MCF 10A (cell line): ENCODE results near the gene MAD1L1. TPM values are rescaled to one million over a fixed set of nuclear protein-coding genes. Genes with fewer than 3 reads are reported as not detected.

Experiments used
- BruUV-seq: library from RNA; stranded (reverse); fragments of 400-500 nt; replicated peaks from 2 replicates; lab custom pipeline; 2021; lab: Mats Ljungman, UMichigan
- CTCF ChIA-PET: fragments of 300-600 bp; sonication (Branson Sonifier 250); formaldehyde crosslinking; extraction: SDS; loops from one replicate; lab custom pipeline; 2021; ENCODE audit warnings: antibody characterized with exemption, inconsistent platforms; lab: Yijun Ruan, JAX
- POLR2A ChIA-PET: fragments of 300-600, 350-650 bp; sonication (Branson Sonifier 250); formaldehyde crosslinking; extraction: SDS; loops from one replicate; lab custom pipeline; 2020; ENCODE audit warnings: antibody characterized with exemption, inconsistent platforms; lab: Yijun Ruan, JAX
- DNase-seq: peaks from one replicate; pipeline ENCODE4 v3.0.0-alpha.2; 2018; ENCODE audit not compliant: unreplicated experiment
- H3K27ac Mint-ChIP-seq: one replicate; pipeline ENCODE4 v1.8.0; 2022; ENCODE audit warnings: mild to moderate bottlenecking, low read depth, mixed read lengths; ENCODE audit not compliant: unreplicated experiment
- H3K27me3 Mint-ChIP-seq: one replicate; pipeline ENCODE4 v1.8.0; 2022; ENCODE audit warnings: mixed read lengths; ENCODE audit not compliant: insufficient read depth, unreplicated experiment
- H3K36me3 Mint-ChIP-seq: one replicate; pipeline ENCODE4 v1.8.0; 2022; ENCODE audit warnings: mild to moderate bottlenecking, moderate library complexity, mixed read lengths; ENCODE audit not compliant: insufficient read depth, unreplicated experiment
- H3K4me1 Mint-ChIP-seq: one replicate; pipeline ENCODE4 v1.8.0; 2022; ENCODE audit warnings: mixed read lengths; ENCODE audit not compliant: insufficient read depth, unreplicated experiment
- H3K4me3 Mint-ChIP-seq: one replicate; pipeline ENCODE4 v1.8.0; 2022; ENCODE audit warnings: mild to moderate bottlenecking, moderate library complexity, mixed read lengths; ENCODE audit not compliant: unreplicated experiment
- H3K9me3 Mint-ChIP-seq: one replicate; pipeline ENCODE4 v1.8.0; 2022; ENCODE audit warnings: mixed read lengths; ENCODE audit not compliant: unreplicated experiment
- intact Hi-C: fragments of 100-400 bp; cut with micrococcal nuclease; formaldehyde crosslinking; loops from 2 replicates; pipeline ENCODE4 v1.14.1; 2022
- total RNA-seq: library from RNA; stranded (reverse); gene quantifications from 2 replicates; pipeline ENCODE4 v1.2.3, GENCODE V29; 2022
- TF ChIP-seq, protein P1 (sequence below): fragments of 200-600 bp; IDR thresholded peaks from one replicate; pipeline ENCODE4 v1.8.0; 2022; ENCODE audit warnings: antibody characterized with exemption, mild to moderate bottlenecking; ENCODE audit not compliant: unreplicated experiment

Gene MAD1L1
- total RNA-seq, 1 experiment from 2014 or later, result 25.2 TPM

DNA sequence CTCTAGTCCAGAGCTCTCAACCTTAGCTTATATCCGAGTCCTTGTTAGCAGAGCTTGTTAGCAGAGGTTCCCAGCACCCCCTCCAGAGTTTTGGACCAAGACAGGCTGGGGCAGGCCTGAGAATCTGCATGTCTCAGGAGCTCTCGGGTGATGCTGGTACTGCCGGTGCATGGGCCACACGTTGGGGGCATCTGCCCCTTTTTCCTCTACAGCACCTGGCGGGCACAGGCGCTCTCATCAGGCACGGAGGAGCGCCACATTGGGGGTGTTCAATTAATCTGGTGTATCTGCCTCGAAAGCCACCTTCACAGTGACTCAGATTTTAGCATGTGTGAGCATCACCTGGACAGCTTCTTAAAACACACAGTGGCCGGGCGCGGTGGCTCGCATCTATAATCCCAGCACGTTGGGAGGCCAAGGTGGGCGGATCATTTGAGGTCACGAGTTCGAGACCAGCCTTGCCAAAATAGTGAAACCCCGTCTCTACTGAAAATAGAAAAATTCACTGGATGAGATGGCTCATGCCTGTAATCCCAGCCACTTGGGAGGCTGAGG, 445.0 kb downstream of the MAD1L1 start:
- Mint-ChIP-seq H3K9me3 (no peaks in the 10 kb centered on the region), H3K4me1 (no peaks in the 10 kb centered on the region)
- BruUV-seq, result no TSS peak

DNA sequence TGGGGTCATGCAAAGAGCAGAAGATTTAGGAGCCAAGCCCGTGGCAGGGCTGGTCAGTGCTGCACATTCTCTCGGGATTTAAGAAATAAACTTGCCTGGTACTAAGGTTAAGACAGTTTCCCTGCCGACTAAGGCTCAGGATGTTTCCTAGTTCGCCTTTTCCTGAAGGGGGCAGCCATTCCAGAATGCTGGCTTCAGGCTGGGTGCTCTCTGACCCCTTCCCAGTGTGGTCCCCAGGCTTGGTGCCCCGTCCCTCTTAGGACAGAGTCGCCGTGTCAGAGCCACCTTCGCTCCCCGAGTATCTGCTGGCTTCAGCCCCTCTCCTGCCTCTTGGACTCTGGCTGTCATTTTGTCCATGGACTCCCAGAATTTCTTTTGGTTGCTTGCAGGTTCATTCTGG, 445.5 kb downstream of the MAD1L1 start:
- BruUV-seq, result no TSS peak
- Mint-ChIP-seq H3K36me3 (no peaks in the 10 kb centered on the region), H3K9me3 (no peaks in the 10 kb centered on the region), H3K27ac (no peak overlapping the region), H3K4me1 (no peaks in the 10 kb centered on the region), H3K4me3 (no peak overlapping the region), H3K27me3 (peaks cover 39% of the 10 kb centered on the region)
- DNase-seq, result no peak
- ChIA-PET CTCF (no interaction called here), POLR2A (no interaction called here)
- TF ChIP-seq, protein P1, sequence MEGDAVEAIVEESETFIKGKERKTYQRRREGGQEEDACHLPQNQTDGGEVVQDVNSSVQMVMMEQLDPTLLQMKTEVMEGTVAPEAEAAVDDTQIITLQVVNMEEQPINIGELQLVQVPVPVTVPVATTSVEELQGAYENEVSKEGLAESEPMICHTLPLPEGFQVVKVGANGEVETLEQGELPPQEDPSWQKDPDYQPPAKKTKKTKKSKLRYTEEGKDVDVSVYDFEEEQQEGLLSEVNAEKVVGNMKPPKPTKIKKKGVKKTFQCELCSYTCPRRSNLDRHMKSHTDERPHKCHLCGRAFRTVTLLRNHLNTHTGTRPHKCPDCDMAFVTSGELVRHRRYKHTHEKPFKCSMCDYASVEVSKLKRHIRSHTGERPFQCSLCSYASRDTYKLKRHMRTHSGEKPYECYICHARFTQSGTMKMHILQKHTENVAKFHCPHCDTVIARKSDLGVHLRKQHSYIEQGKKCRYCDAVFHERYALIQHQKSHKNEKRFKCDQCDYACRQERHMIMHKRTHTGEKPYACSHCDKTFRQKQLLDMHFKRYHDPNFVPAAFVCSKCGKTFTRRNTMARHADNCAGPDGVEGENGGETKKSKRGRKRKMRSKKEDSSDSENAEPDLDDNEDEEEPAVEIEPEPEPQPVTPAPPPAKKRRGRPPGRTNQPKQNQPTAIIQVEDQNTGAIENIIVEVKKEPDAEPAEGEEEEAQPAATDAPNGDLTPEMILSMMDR, result no peak
- intact Hi-C loops, result no loop called here

More for the DNA sequence above, 445.0 kb downstream of the MAD1L1 start:
- TF ChIP-seq, protein P1, result no peak
- intact Hi-C loops, result no loop called here
- Mint-ChIP-seq H3K27ac (no peak overlapping the region), H3K36me3 (no peaks in the 10 kb centered on the region), H3K27me3 (peaks cover 39% of the 10 kb centered on the region), H3K4me3 (no peak overlapping the region)
- no peak for DNase-seq
- ChIA-PET POLR2A (no interaction called here), CTCF (no interaction called here)

DNA sequence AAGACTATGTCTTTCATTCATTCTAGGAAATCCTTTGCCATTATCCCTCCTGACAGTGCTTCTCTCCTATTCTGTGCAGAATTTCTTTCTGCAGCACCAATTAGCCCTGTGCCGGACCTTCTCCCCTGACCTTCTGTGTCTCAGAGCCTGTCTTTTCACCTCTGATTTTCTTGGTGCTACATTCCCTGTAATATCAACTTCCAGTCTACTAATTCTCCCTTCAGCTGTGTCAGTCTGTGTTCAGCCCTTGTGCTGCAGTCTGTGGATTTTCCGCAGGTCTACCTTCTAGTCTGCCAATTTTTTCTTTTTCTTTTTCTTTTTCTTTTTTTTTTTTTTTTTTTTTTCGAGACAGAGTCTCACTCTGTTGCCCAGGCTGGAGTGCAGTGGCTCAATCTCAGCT, 446.9 kb downstream of the MAD1L1 start:
- Mint-ChIP-seq H3K27me3 (peaks cover 39% of the 10 kb centered on the region), H3K27ac (no peak overlapping the region), H3K9me3 (no peaks in the 10 kb centered on the region), H3K4me3 (no peak overlapping the region), H3K36me3 (no peaks in the 10 kb centered on the region), H3K4me1 (no peaks in the 10 kb centered on the region)
- no TSS peak for BruUV-seq
- TF ChIP-seq, protein P1, result no peak
- intact Hi-C loops, result no loop called here
- ChIA-PET CTCF (interaction anchor here (0.6 to 0.9 kb wide), 2 partner anchors 75 to 405 kb away, joined by 3 to 4 read pairs; no protein-coding TSS in a partner anchor), POLR2A (no interaction called here)
- no peak for DNase-seq

DNA sequence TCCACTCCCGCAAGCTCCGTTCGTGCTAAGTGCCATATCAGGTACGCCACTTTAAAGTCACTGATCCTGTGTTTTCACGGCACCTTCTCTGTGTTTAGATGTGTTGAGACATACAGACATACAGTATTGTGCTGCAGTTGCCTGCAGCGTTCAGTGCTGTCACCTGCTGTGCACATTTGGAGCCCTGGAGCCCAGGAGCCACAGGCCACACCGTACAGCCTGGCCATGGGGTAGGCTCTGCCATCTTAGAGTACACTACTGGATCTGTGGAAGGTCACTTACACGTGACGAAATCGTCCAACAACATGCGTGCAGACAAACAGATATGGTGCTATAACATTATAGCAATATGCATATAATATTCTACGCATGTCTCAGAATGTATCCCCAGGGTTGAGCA, 451.4 kb downstream of the MAD1L1 start:
- no TSS peak for BruUV-seq
- intact Hi-C loops, result no loop called here
- H3K27ac Mint-ChIP-seq, result no peak overlapping the region
- no peak for DNase-seq
- no peaks in the 10 kb centered on the region for H3K36me3 Mint-ChIP-seq
- no peak overlapping the region for H3K4me3 Mint-ChIP-seq
- no peaks in the 10 kb centered on the region for H3K9me3 Mint-ChIP-seq
- TF ChIP-seq, protein P1, result no peak
- POLR2A ChIA-PET, result no interaction called here
- CTCF ChIA-PET, result no interaction called here
- H3K27me3 Mint-ChIP-seq, result peaks cover 35% of the 10 kb centered on the region
- no peaks in the 10 kb centered on the region for H3K4me1 Mint-ChIP-seq
